ENCODE data around the gene PRSS33.

The PRSS33 gene

GRCh38 chr16:2737895-2738418 lies 49.4 kb downstream of the PRSS33 start:
- no peak for TF ChIP-seq POLR2A (IDR thresholded peaks at IDR 0.05; ENCODE audit: low read depth, low read length)
- FAIRE-seq (no peak), DNase-seq (ENCODE audit: insufficient read length, low spot score) (no peak)

- FAIRE-seq (no peak), DNase-seq (ENCODE audit: insufficient read length, low spot score) (no peak)
Observed at GRCh38 chr16:2737238-2737605, 50.1 kb downstream of the PRSS33 start.

GRCh38 chr16:2736476-2737237 lies 50.7 kb downstream of the PRSS33 start:
- FAIRE-seq (no peak), DNase-seq (ENCODE audit: insufficient read length, low spot score) (no peak)
- no peak for TF ChIP-seq POLR2A (IDR thresholded peaks at IDR 0.05; ENCODE audit: low read depth, low read length)

More at GRCh38 chr16:2737238-2737605, 50.1 kb downstream of the PRSS33 start:
- TF ChIP-seq POLR2A (IDR thresholded peaks at IDR 0.05; ENCODE audit: low read depth, low read length) = no peak

- DNase-seq (ENCODE audit: insufficient read length, low spot score) = no peak
Observed at GRCh38 chr16:2734844-2735515, 52.4 kb downstream of the PRSS33 start.

More at GRCh38 chr16:2734844-2735515, 52.4 kb downstream of the PRSS33 start:
- FAIRE-seq = no peak
- no peak for TF ChIP-seq POLR2A (IDR thresholded peaks at IDR 0.05; ENCODE audit: low read depth, low read length)
